ENCODE data around the gene CENPN.

Gene CENPN

DNA sequence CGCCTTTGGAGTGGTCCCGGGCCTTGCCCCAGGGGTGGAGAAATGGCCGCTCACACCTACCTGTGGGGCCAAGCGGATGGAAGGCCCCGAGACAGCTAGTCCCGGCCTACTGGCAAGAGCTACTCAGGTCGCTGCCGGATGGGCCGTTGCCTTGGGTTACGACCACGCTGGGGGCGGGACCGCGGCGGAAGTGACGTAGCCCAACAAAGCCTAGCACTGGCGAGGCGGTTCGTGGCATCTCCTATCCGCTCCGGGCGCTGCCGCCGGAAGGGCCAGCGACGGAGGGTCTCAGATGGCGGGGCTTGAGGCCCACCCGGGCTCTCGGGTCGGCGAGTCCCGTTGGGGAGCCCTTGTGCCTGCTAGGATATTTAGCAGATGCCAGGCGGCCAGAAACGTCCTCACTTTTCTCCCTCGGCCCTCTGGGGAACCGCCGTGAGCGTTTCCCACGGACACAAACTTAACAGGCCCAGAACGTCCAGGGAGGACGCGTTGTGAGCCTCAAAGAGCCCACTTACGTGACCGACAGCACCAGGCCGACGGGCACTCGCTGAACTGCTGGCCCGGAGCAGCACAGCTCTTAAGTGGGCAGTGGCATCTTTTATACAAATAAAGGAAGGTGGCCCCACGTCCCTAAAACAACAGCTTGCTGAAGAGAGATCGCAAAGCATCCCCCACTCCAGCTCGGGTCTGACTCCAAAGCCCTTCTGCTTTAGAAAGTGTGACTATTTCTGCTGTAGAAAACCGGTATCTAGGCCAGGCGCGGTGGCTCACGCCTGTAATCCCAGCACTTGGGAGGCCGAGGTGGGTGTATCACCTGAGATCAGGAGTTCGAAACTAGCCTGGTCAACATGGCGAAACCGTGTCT, 70.3 kb downstream of the CENPN start, which contains the start of gene C16orf46:
C16orf46 (minus strand) TSS at position 163 of the 865 bp plus-strand sequence. CDS start 13,283 bp downstream, outside the sequence.
- peak; percentile 100 for DNase-seq (ENCODE audit: low spot score)

DNA sequence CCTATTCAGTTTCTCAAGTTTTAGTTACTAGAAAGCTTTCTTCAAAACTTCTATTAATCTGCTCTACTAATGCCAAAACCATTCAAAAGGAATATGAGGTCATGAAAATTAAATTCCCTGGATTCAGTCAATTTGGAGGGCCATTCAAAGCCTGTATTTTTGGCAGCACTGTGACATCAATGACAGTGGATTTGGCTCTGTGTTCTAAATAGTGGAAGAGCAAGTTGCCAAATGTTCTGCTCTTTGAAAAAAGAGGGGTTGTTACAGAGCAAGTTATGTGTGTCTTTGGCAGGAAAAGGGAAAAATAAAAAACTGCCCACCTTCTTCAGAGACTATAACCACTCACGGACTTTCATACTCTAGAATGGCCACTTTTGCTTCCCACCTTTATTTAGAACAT, 73.2 kb downstream of the CENPN start:
- no peak for DNase-seq (ENCODE audit: low spot score)

DNA sequence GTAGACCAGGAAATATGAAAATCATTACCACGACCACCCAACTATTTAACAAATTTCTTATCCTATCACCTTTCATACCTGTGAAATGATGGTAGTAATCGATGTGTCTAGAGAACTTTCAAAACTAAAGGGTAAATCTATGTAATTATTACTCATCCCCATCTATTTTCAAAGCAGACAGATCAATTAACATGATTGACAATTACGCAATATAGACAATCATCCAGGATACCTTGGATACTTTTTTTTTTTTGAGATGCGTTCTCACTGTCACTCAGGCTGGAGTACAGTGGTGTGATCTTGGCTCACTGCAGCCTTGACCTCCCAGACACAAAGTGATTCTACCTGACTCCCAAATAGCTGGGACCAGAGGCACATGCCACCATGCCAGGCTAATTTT, 74.0 kb downstream of the CENPN start:
- DNase-seq (ENCODE audit: low spot score), result no peak

Measured in left forelimb (tissue), 1 donor.